Activated CD8-positive, alpha-beta memory T cell treated with anti-CD3 and anti-CD28 coated beads, Interleukin-2, amount 50 U/mL, for 24 hours (primary cell): ENCODE results near the gene LRRC3B.

Experiments used
- DNase-seq: peaks from one replicate; pipeline ENCODE4 v3.0.0-alpha.2; 2020; ENCODE audit errors: extremely low read depth

LRRC3B gene

DNA sequence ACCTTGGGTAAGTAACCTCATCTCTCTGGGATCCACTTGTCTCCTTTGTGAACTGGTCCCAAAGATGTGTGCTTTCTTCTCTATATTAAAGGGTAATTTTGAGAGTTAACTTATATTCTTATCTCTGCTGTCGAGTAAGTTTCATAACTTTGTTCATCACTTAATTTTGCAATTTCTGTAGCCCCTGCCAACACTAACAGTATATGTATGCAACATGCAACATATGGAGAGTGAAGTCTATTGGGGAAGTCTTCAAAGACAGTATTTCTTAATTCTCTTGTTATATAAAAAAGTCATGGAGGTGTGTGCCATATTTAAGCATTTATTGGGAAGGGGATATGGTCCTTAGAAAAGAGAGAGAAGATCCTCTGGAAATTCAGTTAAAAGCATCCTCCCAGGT lies 85.9 kb downstream of the LRRC3B start:
- DNase-seq, result no peak

DNA sequence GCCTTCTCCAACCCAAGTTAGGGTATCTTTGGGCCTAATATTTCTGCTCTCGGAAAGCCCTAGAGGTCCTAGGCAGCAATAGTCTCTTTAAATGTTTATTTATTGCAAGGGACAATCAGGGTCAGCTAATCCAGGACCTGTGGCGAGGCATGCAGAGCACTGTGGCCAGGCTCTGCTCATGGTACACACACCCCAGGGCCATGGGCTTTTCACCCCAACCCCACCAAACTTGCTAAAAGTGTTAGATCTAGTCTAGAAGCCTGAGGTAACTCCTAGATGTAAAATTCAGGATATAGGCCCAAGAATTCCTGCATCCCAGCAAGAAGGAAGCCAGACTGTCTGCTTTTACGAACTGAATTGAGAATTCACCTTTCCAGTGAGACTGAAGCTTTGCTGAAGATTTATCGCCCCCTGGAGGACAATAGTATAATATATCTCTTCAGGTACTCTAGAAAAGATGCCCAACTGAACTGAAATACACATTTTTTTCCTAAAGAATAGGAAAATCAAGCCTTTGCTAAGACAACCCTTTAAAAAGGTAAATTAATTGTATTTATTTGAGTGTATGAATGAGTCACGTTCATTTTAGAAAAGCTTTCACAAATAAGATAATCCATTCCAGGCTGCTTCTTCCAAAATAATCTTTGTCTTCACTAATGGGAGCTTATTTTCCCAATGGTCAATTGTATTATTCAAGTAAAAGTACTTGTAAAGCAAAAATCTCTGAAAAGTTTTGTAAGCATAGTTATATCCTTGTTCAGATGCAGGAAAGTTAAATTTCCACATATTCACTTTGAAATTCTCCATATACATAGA lies 89.8 kb downstream of the LRRC3B start:
- DNase-seq, result no peak

DNA sequence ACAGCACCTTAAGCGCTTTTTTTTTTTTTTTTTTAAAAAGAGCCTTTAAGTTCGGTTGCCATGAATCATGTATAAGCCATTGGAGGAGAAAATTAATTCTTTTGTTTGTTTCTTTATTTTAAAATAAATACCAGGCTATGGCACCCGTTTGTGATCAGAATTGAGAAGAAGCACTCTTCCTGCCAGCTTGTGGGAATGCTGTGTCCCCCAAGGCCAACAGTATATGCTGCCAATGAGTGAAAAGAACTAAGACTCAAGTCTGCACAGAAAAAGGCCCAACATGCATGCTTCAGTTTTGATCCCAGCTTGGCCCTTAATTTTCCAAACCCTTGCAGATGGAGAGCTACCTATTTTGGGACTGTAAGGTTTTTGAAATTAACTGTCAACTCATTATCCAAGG lies 90.5 kb downstream of the LRRC3B start:
- no peak for DNase-seq

DNA sequence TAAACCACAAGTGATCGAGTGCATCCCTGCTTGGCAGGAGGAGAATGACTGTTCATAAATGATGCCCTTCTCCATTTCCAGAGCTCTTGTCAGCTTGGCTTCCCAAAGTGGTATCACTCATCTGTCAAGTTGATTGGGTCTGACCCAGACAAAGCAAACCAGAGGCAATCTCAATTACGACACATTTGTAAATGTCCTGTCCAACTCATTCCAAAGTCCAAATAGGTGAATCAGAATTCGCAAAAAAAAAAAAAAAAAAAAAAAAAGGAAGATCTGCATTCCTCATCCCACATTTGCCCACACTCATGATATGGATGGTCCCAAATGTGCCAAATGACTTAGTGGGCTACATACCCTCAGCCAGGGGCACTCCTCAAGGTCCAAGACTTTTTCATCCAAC lies 91.9 kb downstream of the LRRC3B start:
- DNase-seq, result no peak

DNA sequence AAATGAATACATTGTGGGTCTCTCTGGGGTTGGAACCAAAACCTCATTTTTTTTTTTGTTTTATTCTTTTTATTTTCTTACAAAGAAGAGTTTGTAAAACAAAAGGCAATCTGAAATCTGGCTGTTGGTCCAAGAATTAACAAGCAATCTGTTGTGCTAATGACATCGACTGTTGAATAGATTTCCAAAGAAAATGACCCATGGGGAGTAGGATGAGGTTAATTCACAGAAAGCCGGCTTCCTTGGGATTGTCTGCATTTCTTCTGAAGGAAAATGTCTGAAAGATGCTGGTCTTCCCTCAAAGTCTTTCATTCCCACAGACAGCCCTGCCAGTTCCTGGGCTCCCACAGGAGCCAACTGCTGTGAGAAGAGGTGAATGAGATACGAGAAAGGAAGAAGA lies 92.9 kb downstream of the LRRC3B start:
- DNase-seq, result no peak

DNA sequence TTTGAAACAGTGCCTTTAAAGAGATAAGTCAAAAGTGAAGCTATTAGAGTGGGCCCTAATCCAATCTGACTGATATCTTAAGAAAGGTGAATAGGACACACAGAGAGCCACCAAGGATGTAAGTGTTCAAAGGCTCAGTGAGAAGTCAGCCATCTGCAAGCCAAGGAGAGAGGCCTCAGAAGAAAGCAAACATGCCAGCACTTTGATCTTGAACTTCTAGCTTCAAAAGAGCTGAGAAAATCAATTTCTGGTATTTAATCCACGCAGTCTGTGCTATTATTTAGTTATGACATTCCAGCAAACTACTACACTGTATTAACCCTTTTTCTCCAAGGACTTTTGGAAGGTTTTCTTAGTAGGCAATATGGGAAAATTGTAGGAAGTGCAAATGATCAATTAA lies 95.7 kb downstream of the LRRC3B start:
- DNase-seq, result no peak

DNA sequence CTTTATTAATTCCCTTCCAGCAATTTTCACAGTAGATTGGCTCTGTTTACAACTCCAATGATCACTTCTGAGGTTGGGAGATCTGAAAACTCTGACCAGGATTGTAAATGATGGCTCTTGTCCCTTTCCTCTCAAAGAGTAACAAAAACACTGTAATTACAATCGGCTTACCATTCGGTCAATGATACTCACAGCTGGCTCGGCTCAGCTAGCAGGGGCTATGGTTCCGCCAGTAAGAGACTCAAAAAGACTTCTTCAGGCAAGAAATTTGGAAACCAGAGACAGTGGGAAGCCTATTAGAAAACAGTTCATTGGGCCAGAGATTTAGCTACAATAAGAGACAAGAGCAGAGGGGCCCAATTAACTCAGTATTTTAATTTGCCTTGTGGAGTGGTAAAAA lies 96.6 kb downstream of the LRRC3B start:
- DNase-seq, result no peak

DNA sequence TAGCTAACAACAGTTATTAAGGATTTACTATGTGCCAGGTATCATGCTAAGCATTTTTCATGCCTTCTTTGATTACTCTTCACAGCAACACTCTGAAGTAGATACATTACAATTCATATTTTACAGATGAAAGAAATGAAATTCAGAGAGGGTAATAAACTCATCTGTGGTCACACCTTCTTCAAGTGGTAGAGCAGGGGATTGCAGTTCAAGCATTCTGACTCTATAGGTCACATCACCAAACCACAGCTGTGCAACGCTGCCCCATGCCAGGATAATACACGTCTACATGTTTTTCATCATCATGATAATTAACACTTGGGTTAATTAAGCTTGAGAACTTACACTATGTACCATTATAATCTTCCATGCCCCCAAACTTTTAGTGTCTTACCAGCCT lies 98.5 kb downstream of the LRRC3B start:
- DNase-seq, result no peak

DNA sequence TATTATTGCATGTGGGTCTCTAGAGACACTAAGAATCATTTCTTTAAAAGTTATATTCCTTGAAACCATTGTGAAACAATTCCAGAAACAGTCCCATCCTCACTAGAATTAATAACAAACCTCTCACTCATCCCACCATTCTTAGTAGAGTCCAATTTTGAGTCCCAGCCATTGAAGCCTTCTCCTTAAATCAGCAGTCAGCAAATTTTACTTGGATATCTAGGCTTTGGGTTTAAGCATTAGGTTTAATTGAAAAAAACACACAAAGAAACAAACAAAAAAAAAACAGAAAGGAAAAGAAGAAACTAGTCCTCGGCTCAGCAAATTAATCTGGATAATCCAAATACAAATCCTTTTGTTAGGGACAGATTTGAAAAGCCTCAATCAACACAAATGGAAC lies 109.3 kb downstream of the LRRC3B start:
- DNase-seq, result no peak

DNA sequence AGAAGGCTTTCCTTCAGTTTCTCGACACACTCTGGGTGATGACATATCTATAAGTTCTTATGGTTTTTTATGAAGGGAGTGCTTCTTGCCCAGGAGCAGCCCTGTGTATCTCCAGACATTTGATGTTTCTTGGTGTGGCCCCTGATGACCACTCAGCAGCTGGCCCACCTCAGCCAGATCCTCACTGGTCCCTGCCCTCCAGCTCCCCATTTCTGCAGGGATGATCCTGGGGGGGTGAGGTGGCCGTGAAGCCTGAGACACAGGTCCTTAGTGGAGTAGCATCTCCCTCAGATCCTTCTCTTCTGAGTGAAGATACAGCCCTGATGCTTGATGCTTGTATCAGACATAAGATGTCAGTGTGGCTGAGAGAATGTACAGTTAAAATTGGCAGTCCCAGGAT lies 127.7 kb downstream of the LRRC3B start:
- DNase-seq, result no peak

DNA sequence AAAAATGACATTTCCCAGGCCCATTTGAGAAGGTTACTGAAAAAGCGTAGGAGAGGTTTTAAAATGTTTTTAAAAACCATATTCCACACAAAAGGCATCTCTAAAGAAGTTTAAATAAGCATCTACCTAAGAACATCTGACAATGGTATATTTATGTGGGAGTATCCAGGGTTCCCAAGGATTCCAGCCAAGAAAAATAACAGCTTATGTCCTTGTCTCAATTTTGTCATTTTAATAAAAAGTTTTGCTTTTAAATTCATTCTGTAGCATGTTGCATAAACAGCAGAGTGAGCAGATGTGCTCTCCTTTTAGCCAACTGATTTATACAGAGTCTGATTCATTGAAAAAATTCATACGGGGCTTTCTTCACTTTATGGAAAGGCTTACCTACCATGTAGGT lies 129.9 kb downstream of the LRRC3B start:
- no peak for DNase-seq

DNA sequence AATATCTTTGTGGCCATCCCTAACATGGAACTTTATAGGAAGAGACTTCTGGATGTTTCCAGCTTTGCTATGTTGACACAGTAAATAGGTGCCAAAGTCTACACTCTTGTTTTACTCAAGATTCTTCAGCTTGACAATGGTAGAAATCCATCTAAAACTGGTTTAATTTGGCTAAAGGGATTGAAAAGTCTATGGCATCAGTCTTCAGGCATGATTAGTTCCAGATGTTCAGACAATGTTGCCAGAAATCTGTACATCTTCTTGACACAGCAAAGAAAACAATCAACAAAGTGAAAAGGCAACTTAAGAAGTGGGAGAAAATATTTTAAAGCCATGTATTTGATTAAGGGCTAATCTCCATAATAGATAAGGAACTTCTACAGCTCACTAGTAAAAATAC lies 130.5 kb downstream of the LRRC3B start:
- no peak for DNase-seq

DNA sequence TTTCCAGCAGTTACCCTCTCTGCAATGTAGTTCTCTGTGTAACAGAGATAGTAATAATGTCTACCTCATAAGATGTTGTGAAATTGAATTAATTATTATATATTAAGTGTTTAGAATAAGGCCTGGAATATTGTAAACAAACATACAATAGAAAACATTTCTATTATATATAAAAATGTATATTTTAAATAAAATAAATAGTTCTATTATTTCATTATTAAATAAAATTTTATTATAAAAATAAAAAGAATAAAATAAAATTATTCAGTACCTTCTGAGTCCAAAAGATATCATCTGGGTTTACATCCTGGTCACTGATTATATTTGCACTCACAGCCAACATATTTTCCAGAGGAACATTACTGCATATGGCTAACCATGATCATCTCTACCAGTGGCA lies 135.4 kb downstream of the LRRC3B start:
- no peak for DNase-seq
